Thoracic aorta (tissue), 2 donors: ENCODE data around the gene PRPF6. TPM values are rescaled to one million over a fixed set of nuclear protein-coding genes. Genes with fewer than 3 reads are reported as not detected.

ENCODE experiments used
- ATAC-seq: fragments of 150-250 bp; one replicate; pipeline ENCODE4 v1.8.0; 2017; ENCODE audit warnings: low read depth; ENCODE audit not compliant: insufficient number of reproducible peaks, low FRiP score
- DNase-seq: peaks from one replicate; pipeline ENCODE4 v3.0.0-alpha.2; 2020; ENCODE audit warnings: low spot score
- H3K27ac ChIP-seq, 2 donors: fragments of 200-600 bp; sonication (generic); 1 replicate in 1 of 2; 2 replicates in 1 of 2; pipeline ENCODE4 v1.5.1; 2016; ENCODE audit warnings: mild to moderate bottlenecking in 2 of 2, moderate library complexity in 2 of 2
- H3K27me3 ChIP-seq: fragments of 200-600 bp; sonication (generic); replicated peaks from 2 replicates; pipeline ENCODE4 v1.6.0; 2016; ENCODE audit warnings: mild to moderate bottlenecking; ENCODE audit not compliant: insufficient read depth
- H3K36me3 ChIP-seq: fragments of 200-600 bp; sonication (generic); one replicate; pipeline ENCODE4 v1.5.1; 2016
- H3K4me1 ChIP-seq, 2 donors: fragments of 200-600 bp; sonication (generic); 1 replicate in 1 of 2; 2 replicates in 1 of 2; pipeline versions ENCODE4 v1.5.1 to v1.6.0; 2016; ENCODE audit warnings: low read depth in 2 of 2, mild to moderate bottlenecking in 1 of 2; ENCODE audit not compliant: control insufficient read depth in 1 of 2
- H3K4me3 ChIP-seq: fragments of 200-600 bp; sonication (generic); 2 replicates; pipeline ENCODE4 v1.5.1; 2016; ENCODE audit warnings: mild to moderate bottlenecking
- H3K9me3 ChIP-seq: fragments of 200-600 bp; sonication (generic); 2 replicates; pipeline ENCODE4 v1.5.1; 2016
- total RNA-seq, 2 donors: library from RNA; depleted of rRNA; stranded (reverse); fragments of >200 nt; gene quantifications; one replicate each; pipeline versions ENCODE4 v1.1.0 to v1.2.3, GENCODE V29; 2016
- TF ChIP-seq, protein P1 (sequence below): fragments of 200-600 bp; sonication (generic); IDR thresholded peaks from one replicate; pipeline ENCODE4 v1.5.1; 2019; ENCODE audit warnings: antibody characterized with exemption

The PRPF6 gene
- total RNA-seq, 2 donors from 2014 or later = 51.9 to 52.9 TPM

DNA sequence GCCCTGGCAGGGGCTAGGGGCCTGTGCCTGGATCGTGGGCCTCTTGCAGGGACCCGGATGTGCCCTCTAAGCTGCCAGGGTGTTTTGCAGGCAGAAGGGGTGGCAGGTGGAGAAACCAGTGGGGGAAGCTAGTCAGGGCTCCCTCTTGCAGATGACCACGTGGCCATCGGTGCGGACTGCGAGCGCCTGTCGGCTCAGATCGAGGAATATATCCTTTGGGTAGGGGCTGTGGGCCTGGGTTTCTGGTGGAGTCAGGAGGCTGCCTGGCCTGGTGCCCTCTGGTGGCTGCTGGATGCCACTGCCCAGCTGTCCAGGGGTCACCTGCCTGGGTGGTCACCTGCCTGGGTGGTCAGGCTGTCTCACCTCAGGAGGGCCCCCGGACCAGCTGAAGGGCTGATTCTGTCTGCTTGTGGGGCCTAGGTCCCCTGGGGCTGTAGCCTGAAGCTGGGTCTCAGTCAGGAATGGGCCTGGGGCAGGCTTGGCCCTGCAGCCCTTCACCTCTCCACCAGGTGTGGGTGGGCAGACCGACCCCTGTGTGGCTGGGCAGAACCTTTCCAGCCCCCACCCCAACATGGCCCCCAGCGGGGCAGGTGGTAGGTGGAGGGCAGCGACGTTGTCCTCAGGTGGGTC lies 88.8 kb downstream of the PRPF6 start:
- ATAC-seq = no peak

DNA sequence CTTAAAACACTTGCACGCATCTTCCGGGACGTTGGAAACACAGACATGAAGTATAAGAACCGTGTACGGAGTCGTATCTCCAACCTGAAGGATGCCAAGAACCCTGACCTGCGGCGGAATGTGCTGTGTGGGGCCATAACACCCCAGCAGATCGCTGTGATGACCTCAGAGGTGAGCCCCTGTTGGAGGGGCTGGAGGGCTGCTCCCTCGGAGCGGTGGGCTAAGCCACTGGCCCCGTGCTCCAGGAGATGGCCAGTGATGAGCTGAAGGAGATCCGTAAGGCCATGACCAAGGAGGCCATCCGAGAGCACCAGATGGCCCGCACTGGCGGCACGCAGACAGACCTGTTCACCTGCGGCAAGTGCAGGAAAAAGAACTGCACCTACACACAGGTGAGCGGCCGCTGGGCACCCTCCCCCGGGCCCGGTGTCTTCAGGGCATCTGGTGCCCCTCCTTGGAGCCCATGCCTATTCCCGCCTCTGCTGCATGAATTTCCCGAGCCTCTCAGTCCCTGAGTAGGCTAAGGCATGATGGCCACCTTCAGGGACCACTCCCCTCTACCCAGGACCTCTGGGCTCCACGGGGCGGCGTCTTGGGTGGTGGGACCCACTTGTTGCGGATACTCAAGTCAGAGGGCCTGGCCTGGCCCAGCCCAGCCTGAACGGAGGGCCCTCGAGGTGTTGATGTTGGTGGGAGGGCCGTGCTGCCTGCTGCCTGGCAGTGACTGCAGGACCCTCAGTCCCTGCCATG lies 89.5 kb downstream of the PRPF6 start:
- no peak overlapping the region for H3K4me3 ChIP-seq
- H3K36me3 ChIP-seq = peaks cover 24% of the 10 kb centered on the region
- TF ChIP-seq, protein P1, sequence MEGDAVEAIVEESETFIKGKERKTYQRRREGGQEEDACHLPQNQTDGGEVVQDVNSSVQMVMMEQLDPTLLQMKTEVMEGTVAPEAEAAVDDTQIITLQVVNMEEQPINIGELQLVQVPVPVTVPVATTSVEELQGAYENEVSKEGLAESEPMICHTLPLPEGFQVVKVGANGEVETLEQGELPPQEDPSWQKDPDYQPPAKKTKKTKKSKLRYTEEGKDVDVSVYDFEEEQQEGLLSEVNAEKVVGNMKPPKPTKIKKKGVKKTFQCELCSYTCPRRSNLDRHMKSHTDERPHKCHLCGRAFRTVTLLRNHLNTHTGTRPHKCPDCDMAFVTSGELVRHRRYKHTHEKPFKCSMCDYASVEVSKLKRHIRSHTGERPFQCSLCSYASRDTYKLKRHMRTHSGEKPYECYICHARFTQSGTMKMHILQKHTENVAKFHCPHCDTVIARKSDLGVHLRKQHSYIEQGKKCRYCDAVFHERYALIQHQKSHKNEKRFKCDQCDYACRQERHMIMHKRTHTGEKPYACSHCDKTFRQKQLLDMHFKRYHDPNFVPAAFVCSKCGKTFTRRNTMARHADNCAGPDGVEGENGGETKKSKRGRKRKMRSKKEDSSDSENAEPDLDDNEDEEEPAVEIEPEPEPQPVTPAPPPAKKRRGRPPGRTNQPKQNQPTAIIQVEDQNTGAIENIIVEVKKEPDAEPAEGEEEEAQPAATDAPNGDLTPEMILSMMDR = no peak
- no peaks in the 10 kb centered on the region for H3K4me1 ChIP-seq
- DNase-seq (no peak), ATAC-seq (no peak)
- H3K27ac ChIP-seq = no peak overlapping the region
- no peaks in the 10 kb centered on the region for H3K27me3 ChIP-seq
- H3K9me3 ChIP-seq = no peaks in the 10 kb centered on the region

More for the DNA sequence above, 88.8 kb downstream of the PRPF6 start:
- H3K27ac ChIP-seq = no peak overlapping the region
- peaks cover 24% of the 10 kb centered on the region for H3K36me3 ChIP-seq
- H3K4me1 ChIP-seq = peaks cover 3 to 6% of the 10 kb centered on the region in 2 donors
- TF ChIP-seq, protein P1 = peak; percentile 46
- no peak for DNase-seq
- no peaks in the 10 kb centered on the region for H3K27me3 ChIP-seq
- H3K9me3 ChIP-seq = no peaks in the 10 kb centered on the region
- H3K4me3 ChIP-seq = no peak overlapping the region

DNA sequence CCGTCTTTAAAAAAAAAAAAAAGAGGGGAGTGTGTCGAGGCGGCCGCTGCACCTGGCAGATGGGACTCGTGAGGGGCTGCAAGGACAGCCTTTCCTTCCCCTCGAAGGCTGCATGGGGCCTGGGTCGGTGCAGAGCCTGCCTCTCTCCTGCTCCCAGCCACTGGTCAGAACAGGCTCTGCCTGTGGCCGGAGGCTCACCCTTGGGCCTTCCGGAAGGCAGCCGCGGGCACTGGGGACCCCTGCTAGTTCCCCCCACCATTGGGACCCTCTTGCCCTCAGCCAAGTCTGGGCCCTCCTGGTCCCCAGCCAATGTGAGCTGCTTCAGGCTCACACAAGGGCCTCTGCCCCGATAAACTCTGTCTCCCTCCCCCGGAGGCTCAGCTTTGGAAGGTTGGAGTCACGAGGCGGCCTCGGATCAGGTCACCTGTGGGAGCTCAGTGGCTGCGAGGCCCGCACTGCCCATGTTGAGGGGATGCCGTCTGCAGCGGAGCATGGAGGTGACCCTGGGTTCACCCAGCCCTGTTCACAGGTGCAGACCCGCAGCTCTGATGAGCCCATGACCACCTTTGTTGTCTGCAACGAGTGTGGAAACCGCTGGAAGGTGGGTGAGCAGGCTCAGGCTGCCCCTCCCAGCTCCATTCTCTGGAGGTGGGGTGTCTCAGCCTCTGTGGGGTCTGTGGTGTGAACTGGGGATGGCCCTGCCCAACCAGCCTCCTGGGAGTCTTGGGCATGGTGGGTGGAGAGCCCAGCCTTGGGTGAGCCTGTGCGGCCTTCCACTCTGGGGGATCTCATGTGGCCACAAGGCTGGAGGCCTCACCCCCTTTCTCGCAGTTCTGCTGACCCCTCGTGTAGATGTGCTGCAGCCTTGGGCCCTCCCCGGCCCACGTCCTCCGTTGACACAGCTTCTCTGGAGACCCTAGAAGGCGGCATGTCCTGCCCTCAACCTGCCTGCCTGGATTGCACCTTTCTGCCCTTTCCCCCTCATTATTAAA lies 90.7 kb downstream of the PRPF6 start:
- H3K9me3 ChIP-seq = no peaks in the 10 kb centered on the region
- ATAC-seq (no peak), DNase-seq (no peak)
- TF ChIP-seq, protein P1 = no peak
- peaks cover 24% of the 10 kb centered on the region for H3K36me3 ChIP-seq
- H3K4me3 ChIP-seq = no peak overlapping the region
- H3K27me3 ChIP-seq = no peaks in the 10 kb centered on the region
- H3K4me1 ChIP-seq = no peaks in the 10 kb centered on the region
- no peak overlapping the region for H3K27ac ChIP-seq

DNA sequence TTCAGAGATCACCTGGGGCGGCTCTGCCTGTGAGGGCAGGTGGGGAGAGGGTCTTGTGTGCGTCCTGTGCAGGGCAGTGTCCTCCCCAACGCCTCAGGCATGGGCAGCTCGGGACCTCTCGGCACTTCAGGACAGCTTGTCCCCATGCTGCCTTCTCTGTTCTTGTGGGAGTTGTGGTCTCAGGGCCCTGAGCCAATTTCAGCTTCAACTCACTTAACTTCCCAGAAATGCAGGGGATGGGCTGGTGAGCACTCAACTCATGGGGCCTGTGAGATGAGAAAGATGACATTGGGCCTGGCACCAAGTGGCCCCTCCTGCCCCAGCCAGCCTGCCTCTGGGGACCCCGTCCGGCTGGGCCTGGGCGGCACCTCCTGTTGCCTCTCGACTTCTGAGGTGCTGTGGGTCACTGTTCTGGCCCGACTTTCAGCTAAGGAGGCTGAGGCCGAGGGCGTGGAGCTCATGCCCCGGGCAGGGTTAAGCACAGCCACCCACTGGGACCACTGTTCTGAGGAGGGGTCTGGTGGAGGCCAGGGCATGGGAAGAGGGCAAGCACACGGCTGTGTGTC lies 91.6 kb downstream of the PRPF6 start:
- ATAC-seq = no peak
- no peaks in the 10 kb centered on the region for H3K9me3 ChIP-seq
- H3K36me3 ChIP-seq = peaks cover 24% of the 10 kb centered on the region
- no peak overlapping the region for H3K4me3 ChIP-seq
- H3K27me3 ChIP-seq = no peaks in the 10 kb centered on the region
- DNase-seq = no peak
- H3K4me1 ChIP-seq = no peaks in the 10 kb centered on the region
- TF ChIP-seq, protein P1 = no peak
- no peak overlapping the region for H3K27ac ChIP-seq
